ENCODE data around the gene KCNH4. TPM values are rescaled to one million over a fixed set of nuclear protein-coding genes. Genes with fewer than 3 reads are reported as not detected.
"Not testable (repeated sequence)": the region's sequence is repeated elsewhere in the genome, so short reads cannot be mapped to it uniquely, and the experiment has no call there.

Gene KCNH4
- total RNA-seq, 2 experiments from 2014 or later: not detected

- H4K20me1 ChIP-seq (ENCODE audit: insufficient read depth, low read length): no peaks in the 10 kb centered on the region
- no TSS peak for BruUV-seq (replicated peaks)
- peaks cover 2% of the 10 kb centered on the region; the same call in 1 of the 2 replicates for H3K36me3 ChIP-seq (ENCODE audit: insufficient read depth, low read length)
- DNase-seq (ENCODE audit: low spot score): peak; percentile 66
- no peak for TF ChIP-seq EZH2phosphoT487 (IDR thresholded peaks at IDR 0.05; ENCODE audit: borderline replicate concordance, low read depth, low read length)
- TF ChIP-seq CTCF (conservative IDR thresholded peaks at IDR 0.05; ENCODE audit: low read length): peak; percentile 87
- ChIA-PET POLR2A (interaction anchor here (0.6 kb wide), 1 partner anchor 92 kb away, joined by 4 read pairs; no protein-coding TSS in a partner anchor), CTCF (ENCODE audit: unreplicated experiment) (interaction anchor here (0.6 to 1.3 kb wide), 7 partner anchors 24 to 459 kb away, joined by 3 to 5 read pairs (median 3); no protein-coding TSS in a partner anchor)
- no peak overlapping the region for H3K4me2 ChIP-seq (ENCODE audit: low read length)
- H2AFZ ChIP-seq (ENCODE audit: low read length): no peak overlapping the region
- intact Hi-C loops (cut with micrococcal nuclease; ENCODE audit: unreplicated experiment): loop anchor here (10.0 kb wide), 2 partner anchors 53 to 183 kb away; partner anchors contain the start of gene STAT5B
- no peaks in the 10 kb centered on the region for H3K4me1 ChIP-seq (ENCODE audit: insufficient read depth, low read length, poor library complexity, severe bottlenecking)
- H3K4me3 ChIP-seq (ENCODE audit: low read depth, low read length, poor library complexity, severe bottlenecking): no peak overlapping the region
- no peaks in the 10 kb centered on the region for H3K9me2 ChIP-seq (ENCODE audit: insufficient read depth, low read length)
- H3K9me3 ChIP-seq (ENCODE audit: low read length): no peaks in the 10 kb centered on the region
- no peak overlapping the region for H3K27ac ChIP-seq (ENCODE audit: low read depth, low read length, poor library complexity, severe bottlenecking)
- no peaks in the 10 kb centered on the region for H3K79me2 ChIP-seq (ENCODE audit: insufficient read depth, low read depth, low read length)
These were observed 41.2 kb upstream of the KCNH4 start for GRCh38 chr17:42221886-42222745.

GRCh38 chr17:42219280-42219679 is 38.3 kb upstream of the KCNH4 start:
- H3K4me2 ChIP-seq (ENCODE audit: low read length); CTCF ChIA-PET (ENCODE audit: unreplicated experiment); H3K27ac ChIP-seq (ENCODE audit: low read depth, low read length, poor library complexity, severe bottlenecking); H3K4me3 ChIP-seq (ENCODE audit: low read depth, low read length, poor library complexity, severe bottlenecking); POLR2A ChIA-PET; H3K9me3 ChIP-seq (ENCODE audit: low read length); H3K36me3 ChIP-seq (ENCODE audit: insufficient read depth, low read length); H3K79me2 ChIP-seq (ENCODE audit: insufficient read depth, low read depth, low read length); H2AFZ ChIP-seq (ENCODE audit: low read length); BruUV-seq (replicated peaks); H4K20me1 ChIP-seq (ENCODE audit: insufficient read depth, low read length); H3K4me1 ChIP-seq (ENCODE audit: insufficient read depth, low read length, poor library complexity, severe bottlenecking); intact Hi-C loops (cut with micrococcal nuclease; ENCODE audit: unreplicated experiment); H3K9me2 ChIP-seq (ENCODE audit: insufficient read depth, low read length); DNase-seq (ENCODE audit: low spot score): not testable (repeated sequence)

- no TSS peak for BruUV-seq (replicated peaks)
- H3K4me1 ChIP-seq (ENCODE audit: insufficient read depth, low read length, poor library complexity, severe bottlenecking): no peaks in the 10 kb centered on the region
- peaks cover 13% of the 10 kb centered on the region; the same call in 1 of the 2 replicates for H3K36me3 ChIP-seq (ENCODE audit: insufficient read depth, low read length)
- no peak for TF ChIP-seq CTCF (conservative IDR thresholded peaks at IDR 0.05; ENCODE audit: low read length)
- TF ChIP-seq EZH2phosphoT487 (IDR thresholded peaks at IDR 0.05; ENCODE audit: borderline replicate concordance, low read depth, low read length): no peak
- H3K79me2 ChIP-seq (ENCODE audit: insufficient read depth, low read depth, low read length): no peaks in the 10 kb centered on the region
- H2AFZ ChIP-seq (ENCODE audit: low read length): no peak overlapping the region
- H3K4me2 ChIP-seq (ENCODE audit: low read length): no peak overlapping the region
- DNase-seq (ENCODE audit: low spot score): no peak
- H3K4me3 ChIP-seq (ENCODE audit: low read depth, low read length, poor library complexity, severe bottlenecking): no peak overlapping the region
- intact Hi-C loops (cut with micrococcal nuclease; ENCODE audit: unreplicated experiment): no loop called here
- no peaks in the 10 kb centered on the region for H3K9me3 ChIP-seq (ENCODE audit: low read length)
- ChIA-PET POLR2A (interaction anchor here (0.7 to 1.0 kb wide), 2 partner anchors 24 to 1592 kb away, joined by 3 read pairs; no protein-coding TSS in a partner anchor), CTCF (ENCODE audit: unreplicated experiment) (no interaction called here)
- H3K9me2 ChIP-seq (ENCODE audit: insufficient read depth, low read length): no peaks in the 10 kb centered on the region
- H4K20me1 ChIP-seq (ENCODE audit: insufficient read depth, low read length): no peaks in the 10 kb centered on the region
- no peak overlapping the region for H3K27ac ChIP-seq (ENCODE audit: low read depth, low read length, poor library complexity, severe bottlenecking)
These were observed 33.2 kb upstream of the KCNH4 start for GRCh38 chr17:42214156-42214555.

Measured in OCI-LY7 (cell line).